Subcutaneous abdominal adipose tissue (tissue), 5 donors: ENCODE measurements around the gene ZNF274.
A peak's percentile ranks its signal among the peaks of the same experiment; 100 is the strongest.
"Not testable (repeated sequence)": the region's sequence is repeated elsewhere in the genome, so short reads cannot be mapped to it uniquely, and the experiment has no call there.

ENCODE experiments used
- H3K27ac ChIP-seq: one replicate; pipeline ENCODE4 v1.7.0; 2013; ENCODE audit warnings: low read depth, mild to moderate bottlenecking, inconsistent platforms, low read length, moderate library complexity
- H3K27me3 ChIP-seq, 5 donors: one replicate each; pipeline ENCODE4 v1.7.0; 2013; ENCODE audit warnings: low read length in 5 of 5, inconsistent platforms in 1 of 5; ENCODE audit not compliant: control insufficient read depth in 5 of 5, insufficient read depth in 4 of 5
- H3K36me3 ChIP-seq, 5 donors: one replicate each; pipeline ENCODE4 v1.7.0; 2013; ENCODE audit warnings: low read length in 5 of 5; ENCODE audit not compliant: control insufficient read depth in 5 of 5, insufficient read depth in 5 of 5
- H3K4me1 ChIP-seq, 5 donors: one replicate each; pipeline ENCODE4 v1.7.0; 2013; ENCODE audit warnings: low read length in 5 of 5, mild to moderate bottlenecking in 3 of 5, moderate library complexity in 1 of 5; ENCODE audit not compliant: control insufficient read depth in 5 of 5, insufficient read depth in 5 of 5
- H3K4me3 ChIP-seq, 5 donors: one replicate each; pipeline ENCODE4 v1.7.0; 2013; ENCODE audit warnings: low read length in 5 of 5, low read depth in 1 of 5
- H3K9ac ChIP-seq, 5 donors: one replicate each; pipeline ENCODE4 v1.7.0; 2013; ENCODE audit warnings: low read length in 5 of 5, mild to moderate bottlenecking in 4 of 5, moderate library complexity in 3 of 5
- H3K9me3 ChIP-seq, 5 donors: one replicate each; pipeline ENCODE4 v1.7.0; 2013; ENCODE audit warnings: low read length in 5 of 5; ENCODE audit not compliant: control insufficient read depth in 5 of 5
- donor health status: healthy.
- donor health status: healthy.
- donor health status: healthy.
- donor health status: healthy.
- donor health status: healthy.

Gene ZNF274

GRCh38 chr19:58237324-58237723 lies 54.5 kb downstream of the ZNF274 start:
- no peak overlapping the region for H3K27ac ChIP-seq
- H3K4me3 ChIP-seq = peak overlapping the region in 3 of 5 donors; percentile 22 to 41 (median 28)
- peaks cover 17 to 68% (median 49%) of the 10 kb centered on the region in 5 donors for H3K36me3 ChIP-seq
- H3K4me1 ChIP-seq = no peaks in the 10 kb centered on the region
- no peak overlapping the region for H3K9ac ChIP-seq
- no peaks in the 10 kb centered on the region for H3K27me3 ChIP-seq
- H3K9me3 ChIP-seq = peaks cover 25 to 83% (median 76%) of the 10 kb centered on the region in 5 donors

DNA sequence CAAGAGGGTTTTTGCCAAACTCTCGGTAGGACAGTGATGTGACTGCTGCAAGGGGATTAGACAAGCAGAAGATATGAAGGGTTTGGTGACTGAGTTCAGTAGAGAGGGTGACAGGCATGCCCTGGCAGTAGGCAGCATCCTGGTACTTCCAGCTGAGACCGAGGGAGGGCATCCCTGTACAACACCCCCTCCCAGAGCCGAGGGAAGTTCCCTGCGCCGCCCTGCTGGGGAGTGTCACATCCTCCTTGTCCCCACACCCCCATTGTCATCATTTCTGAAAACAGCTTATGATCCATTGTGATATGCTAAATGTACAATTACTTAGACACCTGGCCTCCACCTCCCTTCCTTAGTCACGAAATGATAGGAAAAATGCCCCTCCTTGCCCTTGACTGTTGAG lies 60.5 kb downstream of the ZNF274 start:
- H3K9me3 ChIP-seq = peaks cover 55 to 95% (median 84%) of the 10 kb centered on the region in 5 donors
- H3K36me3 ChIP-seq = peaks cover 9 to 79% (median 68%) of the 10 kb centered on the region in 5 donors
- H3K4me3 ChIP-seq = peak overlapping the region; percentile 33 to 61 (median 39)

DNA sequence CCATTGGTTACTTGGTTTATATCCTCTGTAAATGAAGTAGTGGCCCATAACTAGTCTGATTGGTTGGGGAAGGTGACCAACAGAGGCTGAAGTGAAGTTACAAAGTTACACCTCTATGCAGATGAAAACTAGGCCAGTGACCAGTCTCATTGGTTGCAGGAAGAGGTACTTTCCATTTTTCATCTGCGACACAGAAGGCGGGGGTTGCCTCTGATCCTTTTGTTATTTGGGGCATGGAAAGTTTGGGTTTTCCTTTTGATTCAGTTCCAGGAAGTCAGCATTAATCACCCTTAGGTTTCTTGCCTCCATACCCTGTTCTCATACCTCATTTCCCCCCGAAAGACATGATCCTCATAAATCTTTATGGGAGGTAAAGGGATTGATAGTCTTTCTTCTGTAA lies 66.0 kb downstream of the ZNF274 start:
- Histone ChIP-seq H3K36me3 (peaks cover 50 to 92% (median 78%) of the 10 kb centered on the region in 5 donors), H3K4me3 (peak overlapping the region; percentile 6 to 64 (median 46)), H3K27ac (no peak overlapping the region), H3K9me3 (peaks cover 80 to 98% (median 88%) of the 10 kb centered on the region in 5 donors), H3K9ac (no peak overlapping the region), H3K27me3 (no peaks in the 10 kb centered on the region), H3K4me1 (no peaks in the 10 kb centered on the region)

More for the DNA sequence above, 60.5 kb downstream of the ZNF274 start:
- no peaks in the 10 kb centered on the region for H3K27me3 ChIP-seq
- no peaks in the 10 kb centered on the region for H3K4me1 ChIP-seq
- no peak overlapping the region for H3K9ac ChIP-seq
- H3K27ac ChIP-seq = no peak overlapping the region

DNA sequence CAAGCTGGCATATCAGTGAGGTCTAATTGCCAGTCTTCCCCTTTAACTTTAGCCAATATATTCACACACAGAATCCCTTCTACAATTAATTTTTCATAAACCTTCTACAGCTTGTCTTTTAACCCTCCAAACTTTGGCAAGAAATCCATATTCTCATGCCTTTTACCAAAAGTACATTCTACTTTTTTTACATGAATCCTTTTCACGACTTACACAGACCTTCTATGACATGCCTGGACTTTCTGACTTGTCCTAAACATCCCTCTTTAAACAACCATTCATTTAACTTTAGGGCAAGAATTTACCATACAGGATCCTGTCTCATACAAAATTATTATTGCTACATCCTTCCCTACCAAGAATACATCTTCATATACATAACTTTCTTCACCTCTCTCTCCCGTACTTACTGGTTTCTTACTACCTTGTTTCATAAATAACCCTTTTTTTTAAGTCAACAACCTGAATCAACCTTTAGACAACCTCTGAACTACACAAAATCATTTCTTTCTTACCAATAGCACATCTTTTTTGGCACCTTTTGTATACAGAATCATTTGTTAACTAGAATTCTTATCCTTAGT lies 69.3 kb downstream of the ZNF274 start:
- Histone ChIP-seq H3K27me3 (no peaks in the 10 kb centered on the region), H3K4me3 (peak overlapping the region in 2 of 5 donors; percentile 12 to 64), H3K9ac (no peak overlapping the region), H3K9me3 (peaks cover 70 to 97% (median 92%) of the 10 kb centered on the region in 5 donors), H3K36me3 (peaks cover 55 to 81% (median 65%) of the 10 kb centered on the region in 5 donors), H3K4me1 (no peaks in the 10 kb centered on the region), H3K27ac (no peak overlapping the region)

GRCh38 chr19:58258259-58258658 lies 75.4 kb downstream of the ZNF274 start:
- H3K4me3 ChIP-seq = peak overlapping the region; percentile 19 to 84 (median 63)
- H3K36me3 ChIP-seq = peaks cover 43 to 81% (median 72%) of the 10 kb centered on the region in 5 donors

GRCh38 chr19:58261600-58261967 lies 78.7 kb downstream of the ZNF274 start:
- Histone ChIP-seq H3K36me3 (peaks cover 32 to 76% (median 60%) of the 10 kb centered on the region in 5 donors), H3K27ac (no peak overlapping the region), H3K9me3 (peaks cover 77 to 99% (median 98%) of the 10 kb centered on the region in 5 donors), H3K4me3 (peak overlapping the region; percentile 19 to 84 (median 63)), H3K4me1 (peaks cover 0 to 6% (median 0%) of the 10 kb centered on the region in 5 donors), H3K27me3 (no peaks in the 10 kb centered on the region), H3K9ac (no peak overlapping the region)

More at GRCh38 chr19:58258259-58258658, 75.4 kb downstream of the ZNF274 start:
- not testable (repeated sequence) for H3K27me3 ChIP-seq, H3K4me1 ChIP-seq, H3K27ac ChIP-seq, H3K9ac ChIP-seq
- peaks cover 77 to 99% (median 95%) of the 10 kb centered on the region in 5 donors for H3K9me3 ChIP-seq

DNA sequence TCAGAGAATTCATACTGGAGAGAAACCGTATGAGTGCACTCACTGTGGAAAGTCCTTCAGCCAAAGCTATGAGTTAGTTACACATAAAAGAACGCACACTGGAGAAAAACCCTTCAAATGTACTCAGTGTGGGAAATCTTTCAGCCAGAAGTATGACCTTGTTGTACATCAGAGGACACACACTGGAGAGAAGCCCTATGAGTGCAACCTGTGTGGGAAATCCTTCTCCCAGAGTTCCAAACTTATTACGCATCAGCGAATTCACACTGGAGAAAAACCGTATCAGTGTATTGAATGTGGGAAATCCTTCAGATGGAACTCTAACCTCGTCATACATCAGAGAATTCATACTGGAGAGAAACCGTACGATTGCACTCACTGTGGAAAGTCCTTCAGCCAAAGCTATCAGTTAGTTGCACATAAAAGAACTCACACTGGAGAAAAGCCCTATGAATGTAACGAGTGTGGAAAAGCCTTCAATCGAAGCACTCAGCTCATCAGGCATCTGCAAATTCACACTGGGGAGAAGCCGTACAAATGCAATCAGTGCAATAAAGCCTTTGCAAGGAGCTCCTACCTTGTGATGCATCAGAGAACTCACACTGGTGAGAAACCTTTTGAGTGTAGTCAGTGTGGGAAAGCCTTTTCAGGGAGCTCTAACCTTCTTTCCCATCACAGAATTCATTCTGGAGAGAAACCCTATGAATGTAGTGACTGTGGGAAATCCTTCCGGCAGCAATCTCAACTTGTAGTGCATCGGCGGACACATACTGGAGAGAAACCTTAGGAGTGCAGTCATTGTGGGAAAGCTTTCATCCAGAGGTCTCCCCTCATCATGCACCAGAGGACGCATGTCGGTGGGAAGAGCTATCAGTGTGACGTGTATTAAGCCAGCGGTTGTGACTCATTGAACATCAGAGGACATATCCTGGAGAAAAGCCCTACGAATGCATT lies 79.4 kb downstream of the ZNF274 start:
- Histone ChIP-seq H3K36me3 (peaks cover 30 to 76% (median 58%) of the 10 kb centered on the region in 5 donors), H3K9me3 (peaks cover 79 to 99% (median 98%) of the 10 kb centered on the region in 5 donors), H3K4me3 (peak overlapping the region; percentile 19 to 84 (median 63))

DNA sequence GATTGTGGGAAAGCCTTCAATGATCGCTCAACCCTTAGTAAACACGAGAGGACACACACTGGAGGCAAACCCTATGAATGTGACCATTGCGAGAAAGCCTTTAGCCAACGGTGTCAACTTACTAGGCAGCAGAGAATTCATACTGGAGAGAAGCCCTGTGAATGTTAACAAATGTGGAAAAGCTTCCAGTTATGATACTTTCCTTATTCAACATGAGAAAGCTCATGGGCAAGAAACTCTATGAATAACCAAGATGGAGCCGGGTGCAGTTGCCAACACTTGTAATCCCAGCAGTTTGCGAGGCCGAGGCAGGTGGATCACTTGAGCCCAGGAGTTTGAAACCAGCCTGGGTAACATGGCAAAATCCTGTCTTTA lies 80.0 kb downstream of the ZNF274 start:
- Histone ChIP-seq H3K4me3 (peak overlapping the region; percentile 19 to 84 (median 63)), H3K9me3 (peaks cover 72 to 99% (median 95%) of the 10 kb centered on the region in 5 donors), H3K4me1 (peaks cover 0 to 6% (median 0%) of the 10 kb centered on the region in 5 donors), H3K27ac (no peak overlapping the region), H3K27me3 (no peaks in the 10 kb centered on the region), H3K9ac (no peak overlapping the region), H3K36me3 (peaks cover 29 to 69% (median 55%) of the 10 kb centered on the region in 5 donors)

More for the DNA sequence above, 79.4 kb downstream of the ZNF274 start:
- no peak overlapping the region for H3K9ac ChIP-seq
- H3K27ac ChIP-seq = no peak overlapping the region
- H3K4me1 ChIP-seq = peaks cover 0 to 6% (median 0%) of the 10 kb centered on the region in 5 donors
- no peaks in the 10 kb centered on the region for H3K27me3 ChIP-seq
